Stimulated activated effector memory CD8-positive, alpha-beta T cell treated with anti-CD3 and anti-CD28 coated beads, Interleukin-12 subunit alpha, Interleukin-12 subunit beta, amount 100 ng/mL, for 72 hours (primary cell): ENCODE data around the gene BBIP1.

ENCODE experiments used
- ATAC-seq: fragments of 150-1000 bp; cut with Tn5 transposase; 2 replicates; pipeline ENCODE4 v1.10.0; 2021
- DNase-seq, 2 donors: peaks; one replicate each; pipeline ENCODE4 v3.0.0; 2021 to 2022; ENCODE audit warnings: low spot score in 2 of 2
- H3K27ac Mint-ChIP-seq: one replicate; pipeline ENCODE4 v1.8.0; 2022; ENCODE audit warnings: mild to moderate bottlenecking, mixed read lengths
- H3K36me3 Mint-ChIP-seq: one replicate; pipeline ENCODE4 v1.8.0; 2022; ENCODE audit warnings: mild to moderate bottlenecking, mixed read lengths
- H3K4me1 Mint-ChIP-seq: one replicate; pipeline ENCODE4 v1.8.0; 2022; ENCODE audit warnings: mixed read lengths
- H3K4me3 Mint-ChIP-seq: one replicate; pipeline ENCODE4 v1.8.0; 2022; ENCODE audit warnings: mild to moderate bottlenecking, mixed read lengths
- H3K9me3 Mint-ChIP-seq: one replicate; pipeline ENCODE4 v1.8.0; 2022; ENCODE audit warnings: mixed read lengths

The BBIP1 gene

DNA sequence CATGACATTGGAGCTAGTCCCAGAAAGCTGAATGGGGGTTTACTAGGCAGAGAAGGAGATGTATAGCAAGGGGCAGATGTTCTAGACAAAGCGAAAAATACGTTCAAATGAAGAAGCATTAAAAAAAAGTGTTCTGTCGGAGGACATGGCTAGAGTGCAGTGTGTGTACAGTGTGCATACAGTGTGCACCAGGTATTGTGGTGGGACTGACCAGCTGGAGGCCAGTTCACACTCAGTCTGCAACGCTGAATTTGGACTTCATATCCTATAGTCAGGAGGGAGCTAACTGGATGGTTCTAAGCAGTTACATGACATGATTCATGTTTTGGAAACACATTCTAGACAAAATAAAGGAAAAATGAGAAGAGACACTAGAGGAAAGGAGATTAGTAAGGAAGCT lies 8.8 kb downstream of the BBIP1 start:
- ATAC-seq (no peak), DNase-seq (no peak)
- H3K27ac Mint-ChIP-seq, result no peak overlapping the region
- H3K36me3 Mint-ChIP-seq, result peaks cover 23% of the 10 kb centered on the region
- no peak overlapping the region for H3K4me3 Mint-ChIP-seq
- no peaks in the 10 kb centered on the region for H3K9me3 Mint-ChIP-seq
- H3K4me1 Mint-ChIP-seq, result peaks cover 17% of the 10 kb centered on the region

DNA sequence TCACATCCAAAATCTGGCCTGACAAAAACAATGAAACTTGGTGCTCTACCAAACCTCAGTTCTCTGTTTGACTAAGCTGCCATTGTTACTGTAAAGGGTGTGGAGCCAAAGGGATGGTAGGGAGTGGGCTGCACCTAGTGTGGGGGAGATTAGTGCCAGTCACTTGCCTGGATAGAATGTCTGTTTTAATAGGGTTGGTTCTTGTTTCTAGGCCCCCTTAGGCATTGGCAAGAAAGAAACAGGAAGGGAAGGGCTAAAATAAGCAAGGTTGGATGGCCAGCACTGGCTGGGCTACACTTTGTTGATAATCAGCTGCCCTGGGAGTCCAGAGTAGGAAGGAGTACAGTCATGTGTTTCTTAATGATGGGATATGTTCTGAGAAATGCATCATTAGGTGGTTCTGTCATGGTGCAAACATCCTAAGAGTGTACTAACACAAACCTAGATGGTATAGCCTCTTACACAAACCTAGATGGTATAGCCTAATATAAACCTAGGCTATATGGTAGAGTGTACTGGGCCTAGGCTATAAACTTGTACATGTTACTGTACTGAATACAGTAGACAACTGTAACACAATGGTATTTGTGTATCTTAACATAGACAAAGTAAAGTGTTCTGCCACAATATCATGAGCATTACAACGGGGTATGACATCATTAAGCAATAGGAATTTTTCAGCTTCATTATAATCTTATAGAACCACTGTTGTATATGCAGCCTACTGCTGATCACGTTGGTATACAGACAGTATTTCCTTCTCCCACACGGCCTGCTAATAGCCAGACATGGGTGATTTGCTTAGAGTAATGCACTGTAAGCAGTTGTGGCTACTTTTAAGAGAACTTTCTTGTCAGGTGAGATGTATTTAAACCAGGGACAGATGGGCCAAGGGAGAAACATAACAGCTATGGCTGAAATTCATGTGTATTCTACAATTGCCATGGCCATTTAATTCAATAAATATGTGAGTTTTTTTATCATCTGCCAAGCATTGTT lies 15.4 kb downstream of the BBIP1 start:
- DNase-seq (peak in 1 of 2 donors; percentile 67), ATAC-seq (peak; percentile 89)
- Mint-ChIP-seq H3K9me3 (no peaks in the 10 kb centered on the region), H3K4me3 (peak overlapping the region; percentile 1), H3K4me1 (peaks cover 34% of the 10 kb centered on the region), H3K27ac (peak overlapping the region; percentile 75), H3K36me3 (peaks cover 48% of the 10 kb centered on the region)

DNA sequence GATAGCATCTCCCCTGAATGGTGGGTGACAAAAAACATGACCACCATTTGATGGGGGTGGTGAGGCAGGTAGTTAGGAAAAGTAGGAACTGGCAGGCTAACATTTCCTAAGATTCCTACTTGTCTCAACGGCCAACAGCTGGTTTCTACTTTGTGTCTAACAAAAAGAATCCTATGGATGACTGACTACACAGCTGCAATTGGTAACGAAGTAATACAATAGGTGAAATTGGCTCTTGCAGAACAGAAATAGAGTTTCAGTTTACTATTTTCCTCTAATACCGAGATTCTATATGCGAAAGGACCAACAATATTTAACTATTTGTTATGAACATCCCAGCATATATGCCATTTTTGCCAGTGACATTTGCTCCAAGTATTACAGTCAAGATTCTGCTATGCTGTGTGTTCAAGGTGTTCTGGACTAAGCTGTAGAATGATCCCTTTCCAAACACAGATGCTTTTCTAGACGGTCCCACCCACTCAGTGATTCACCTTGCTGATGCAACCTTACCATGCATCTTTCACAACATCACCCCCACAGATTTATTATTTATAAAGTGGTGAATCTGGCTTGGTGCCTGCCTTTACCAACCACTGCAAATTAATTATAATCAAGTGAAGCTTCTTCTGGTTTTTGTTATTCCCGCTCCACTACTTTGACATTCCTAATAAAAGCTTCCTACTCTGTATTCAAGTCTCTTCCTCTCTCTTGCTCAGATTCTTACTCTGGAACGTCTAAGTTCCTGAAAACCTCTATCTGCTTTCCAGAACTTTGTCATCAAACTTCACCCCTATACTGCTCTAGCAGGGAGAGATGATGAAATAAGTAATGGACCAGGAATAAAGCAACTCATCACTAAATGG lies 16.8 kb downstream of the BBIP1 start:
- Mint-ChIP-seq H3K4me1 (peaks cover 35% of the 10 kb centered on the region), H3K36me3 (peaks cover 57% of the 10 kb centered on the region), H3K27ac (peak overlapping the region; percentile 75), H3K9me3 (no peaks in the 10 kb centered on the region), H3K4me3 (no peak overlapping the region)
- peak in 1 of 2 donors; percentile 54 for DNase-seq
- ATAC-seq, result peak; percentile 83

DNA sequence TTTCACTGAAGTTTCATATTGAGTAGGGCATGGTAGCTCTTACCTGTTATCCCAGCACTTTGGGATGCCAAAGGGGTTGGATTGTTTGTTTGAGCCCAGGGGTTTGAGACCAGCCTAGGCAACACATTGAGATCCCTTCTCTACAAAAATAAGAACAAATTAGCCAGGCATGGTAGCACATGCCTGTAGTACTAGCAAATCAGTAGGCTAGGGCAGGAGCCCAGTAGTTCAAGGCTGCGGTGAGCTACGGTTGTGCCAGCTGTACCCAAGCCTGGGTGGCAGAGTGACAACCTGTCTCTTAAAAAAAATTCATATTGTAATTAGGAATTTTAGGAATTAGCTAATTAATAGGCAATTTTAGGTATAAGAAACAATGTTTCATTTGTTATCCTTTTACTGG lies 18.0 kb downstream of the BBIP1 start:
- H3K4me3 Mint-ChIP-seq, result no peak overlapping the region
- no peak for DNase-seq
- ATAC-seq, result no peak
- H3K9me3 Mint-ChIP-seq, result no peaks in the 10 kb centered on the region
- H3K36me3 Mint-ChIP-seq, result peaks cover 67% of the 10 kb centered on the region
- H3K4me1 Mint-ChIP-seq, result peaks cover 41% of the 10 kb centered on the region
- H3K27ac Mint-ChIP-seq, result peak overlapping the region; percentile 75

DNA sequence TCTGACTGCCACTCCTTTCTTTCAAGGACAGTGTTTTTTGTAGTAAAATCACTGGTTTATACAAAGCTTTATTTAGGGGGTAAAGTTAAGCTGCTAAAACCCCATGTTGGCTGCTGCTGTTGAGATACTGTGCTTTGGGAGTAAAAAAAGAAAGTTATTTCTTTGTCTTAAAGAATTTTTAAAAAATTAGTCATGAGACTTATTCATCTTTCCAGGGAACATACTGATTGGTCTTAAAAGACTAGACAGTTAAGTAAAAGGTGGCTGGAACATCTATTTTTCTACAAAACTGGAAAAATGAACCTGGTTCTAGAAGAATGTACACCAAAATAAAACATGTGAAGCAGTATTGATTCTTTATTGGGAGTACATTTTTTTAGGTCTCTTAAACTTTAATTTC lies 20.6 kb downstream of the BBIP1 start:
- H3K27ac Mint-ChIP-seq, result no peak overlapping the region
- peaks cover 41% of the 10 kb centered on the region for H3K4me1 Mint-ChIP-seq
- ATAC-seq, result no peak
- no peak overlapping the region for H3K4me3 Mint-ChIP-seq
- DNase-seq, result no peak
- no peaks in the 10 kb centered on the region for H3K9me3 Mint-ChIP-seq
- peaks cover 85% of the 10 kb centered on the region for H3K36me3 Mint-ChIP-seq

DNA sequence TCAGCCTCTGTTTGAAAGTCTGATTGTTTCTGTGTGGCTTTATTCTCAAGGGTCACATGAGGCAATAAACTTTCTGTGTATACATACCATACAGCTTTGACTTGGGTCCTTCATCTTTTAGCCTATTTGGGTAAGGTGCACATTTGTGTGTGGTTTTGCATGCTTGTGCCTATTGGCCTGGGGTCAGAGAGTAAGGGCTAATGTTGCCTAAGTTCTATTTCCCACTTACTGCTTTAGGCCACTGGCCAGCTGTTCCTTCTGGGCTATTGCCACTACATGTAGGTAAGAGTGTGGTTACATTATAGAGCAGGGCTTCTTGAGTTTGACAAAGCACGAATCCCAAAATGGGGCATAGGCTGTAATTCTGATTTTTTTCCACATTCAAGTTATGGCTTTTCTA lies 21.8 kb downstream of the BBIP1 start:
- no peak for ATAC-seq
- H3K4me3 Mint-ChIP-seq, result no peak overlapping the region
- peaks cover 31% of the 10 kb centered on the region for H3K4me1 Mint-ChIP-seq
- no peaks in the 10 kb centered on the region for H3K9me3 Mint-ChIP-seq
- H3K27ac Mint-ChIP-seq, result peak overlapping the region; percentile 63
- peaks cover 96% of the 10 kb centered on the region for H3K36me3 Mint-ChIP-seq
- no peak for DNase-seq

DNA sequence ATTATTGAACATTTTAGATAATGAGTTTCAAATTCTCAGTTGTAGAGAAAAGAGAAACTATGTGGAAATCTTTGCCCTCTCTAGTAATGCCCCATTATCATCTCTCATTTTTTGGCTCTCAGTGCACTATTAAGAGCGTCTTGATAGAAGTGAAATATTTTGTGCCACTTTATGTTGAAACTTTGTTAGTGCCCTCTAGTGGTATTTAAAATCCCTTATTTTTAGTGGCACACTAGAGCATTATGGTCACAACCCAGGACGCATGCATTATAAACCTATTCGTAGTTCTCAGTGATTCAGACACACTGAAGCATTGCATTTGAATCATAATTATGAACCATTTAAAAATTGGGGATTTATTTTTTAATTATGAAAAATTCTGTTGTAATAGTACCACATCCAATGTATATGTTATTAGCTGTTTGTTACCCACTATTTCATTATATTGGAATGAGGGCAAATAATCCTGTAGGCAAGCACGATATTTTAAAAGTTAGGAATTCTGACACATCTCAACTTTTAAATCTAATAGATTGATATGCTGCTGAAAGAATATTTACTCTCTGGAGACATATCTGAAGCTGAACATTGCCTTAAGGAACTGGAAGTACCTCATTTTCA lies 25.3 kb downstream of the BBIP1 start:
- H3K9me3 Mint-ChIP-seq, result no peaks in the 10 kb centered on the region
- DNase-seq (no peak), ATAC-seq (peak; percentile 91)
- H3K4me1 Mint-ChIP-seq, result peaks cover 28% of the 10 kb centered on the region
- H3K27ac Mint-ChIP-seq, result no peak overlapping the region
- H3K36me3 Mint-ChIP-seq, result peaks cover 99% of the 10 kb centered on the region
- H3K4me3 Mint-ChIP-seq, result no peak overlapping the region

DNA sequence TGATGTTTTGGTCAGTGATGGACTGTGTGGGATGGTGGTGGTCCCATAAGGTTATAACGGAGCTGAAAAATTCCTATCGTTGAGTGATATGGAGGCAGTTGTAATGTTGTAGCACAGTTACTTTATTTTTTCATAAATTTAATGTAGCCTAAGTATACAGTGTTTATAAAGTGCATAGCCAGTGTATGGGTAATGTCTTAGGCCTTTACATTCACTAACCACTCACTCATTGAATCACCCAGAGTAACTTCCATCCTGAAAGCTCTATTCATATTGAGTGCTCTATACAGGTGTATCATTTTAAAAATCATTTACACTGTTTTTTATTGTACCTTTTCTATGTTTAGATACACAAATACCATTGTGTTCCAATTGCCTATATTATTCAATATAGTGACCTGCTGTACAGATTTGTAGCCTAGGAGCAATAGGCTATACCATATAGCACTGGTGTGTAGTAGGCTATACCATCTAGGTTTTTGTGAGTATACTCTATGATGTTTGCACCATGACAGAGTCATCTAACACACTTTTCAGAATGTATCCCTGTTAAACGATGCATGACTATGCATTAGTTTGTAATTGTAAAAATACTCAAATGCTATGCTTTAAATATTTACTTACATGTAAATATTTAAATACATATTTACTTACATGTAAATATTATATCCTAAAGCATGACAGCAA lies 26.2 kb downstream of the BBIP1 start:
- Mint-ChIP-seq H3K36me3 (peaks cover 99% of the 10 kb centered on the region), H3K9me3 (no peaks in the 10 kb centered on the region), H3K27ac (no peak overlapping the region), H3K4me1 (peaks cover 24% of the 10 kb centered on the region), H3K4me3 (no peak overlapping the region)
- no peak for DNase-seq
- no peak for ATAC-seq

DNA sequence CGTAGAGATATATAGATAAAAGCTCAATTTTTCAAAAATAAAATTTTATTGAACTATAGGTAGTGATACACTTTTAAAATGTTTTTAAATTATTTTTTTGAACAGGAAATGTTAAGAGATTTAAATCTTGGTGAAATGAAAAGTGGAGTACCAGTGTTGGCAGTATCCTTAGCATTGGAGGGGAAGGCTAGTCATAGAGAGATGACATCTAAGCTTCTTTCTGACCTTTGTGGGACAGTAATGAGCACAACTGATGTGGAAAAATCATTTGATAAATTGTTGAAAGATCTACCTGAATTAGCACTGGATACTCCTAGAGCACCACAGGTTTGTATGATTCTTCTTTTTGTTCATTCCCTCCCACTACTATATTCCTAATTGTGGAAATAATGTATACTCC lies 31.4 kb downstream of the BBIP1 start:
- Mint-ChIP-seq H3K27ac (no peak overlapping the region), H3K4me1 (peaks cover 31% of the 10 kb centered on the region), H3K9me3 (no peaks in the 10 kb centered on the region), H3K36me3 (peaks cover 90% of the 10 kb centered on the region), H3K4me3 (no peak overlapping the region)
- ATAC-seq, result peak; percentile 55
- DNase-seq, result no peak

DNA sequence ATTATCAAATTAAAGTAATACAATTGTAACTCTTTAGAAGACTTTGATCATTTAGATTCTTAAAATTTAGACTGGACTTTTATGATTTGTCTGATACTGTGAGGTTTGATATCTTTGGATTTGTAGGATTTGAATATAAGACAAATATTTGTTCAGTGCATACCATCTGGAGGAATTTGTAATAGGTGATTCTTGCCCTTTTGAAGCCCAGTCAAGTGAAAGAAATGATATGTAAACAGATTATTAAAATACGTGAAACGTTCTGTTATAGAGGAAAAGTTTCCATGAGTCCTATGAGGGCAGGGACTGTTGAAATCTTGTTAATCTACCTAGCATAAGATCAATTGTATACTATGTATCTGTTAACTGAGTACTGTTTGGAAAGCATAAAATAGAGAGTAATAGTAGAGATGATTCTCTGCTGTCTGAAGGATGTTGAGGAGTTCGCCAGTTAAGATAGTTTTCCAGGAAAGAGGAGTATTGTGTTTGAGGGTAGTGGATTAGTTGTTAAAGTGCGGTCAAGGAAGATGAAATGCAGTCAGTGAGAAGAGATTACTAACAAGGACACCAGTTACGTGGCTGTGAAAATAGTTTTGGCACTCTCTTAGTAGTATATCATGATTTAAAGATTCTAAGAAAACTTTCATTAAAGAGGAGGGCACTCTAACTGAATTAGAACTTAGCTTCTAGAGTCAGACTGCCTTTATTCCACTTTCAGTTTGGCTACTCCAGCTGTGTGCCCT lies 32.9 kb downstream of the BBIP1 start:
- DNase-seq (no peak), ATAC-seq (peak; percentile 82)
- peak overlapping the region; percentile 14 for H3K4me3 Mint-ChIP-seq
- peaks cover 90% of the 10 kb centered on the region for H3K36me3 Mint-ChIP-seq
- H3K27ac Mint-ChIP-seq, result peak overlapping the region; percentile 2
- H3K9me3 Mint-ChIP-seq, result no peaks in the 10 kb centered on the region
- H3K4me1 Mint-ChIP-seq, result peaks cover 34% of the 10 kb centered on the region

DNA sequence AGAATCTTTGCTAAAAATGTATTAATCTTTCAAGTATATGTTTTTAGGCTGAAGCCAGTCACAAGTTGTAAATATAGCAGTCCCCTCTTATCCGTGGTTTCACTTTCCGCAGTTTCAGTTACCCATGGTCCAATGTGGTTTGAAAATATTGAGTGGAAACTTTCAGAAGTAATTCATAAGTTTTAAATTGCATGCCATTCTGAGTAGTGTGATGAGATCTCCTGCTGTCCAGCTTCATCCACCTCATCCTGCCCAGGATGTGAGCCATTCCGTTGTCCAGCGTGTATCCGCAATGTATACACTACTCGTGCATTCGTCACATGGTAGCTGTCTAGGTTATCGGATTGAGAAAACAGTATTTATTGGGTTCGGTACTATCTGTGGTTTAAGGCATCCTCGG lies 35.1 kb downstream of the BBIP1 start:
- peaks cover 45% of the 10 kb centered on the region for H3K4me1 Mint-ChIP-seq
- DNase-seq, result no peak
- peak overlapping the region; percentile 60 for H3K27ac Mint-ChIP-seq
- ATAC-seq, result peak; percentile 68
- H3K4me3 Mint-ChIP-seq, result peak overlapping the region; percentile 68
- no peaks in the 10 kb centered on the region for H3K9me3 Mint-ChIP-seq
- H3K36me3 Mint-ChIP-seq, result peaks cover 82% of the 10 kb centered on the region

DNA sequence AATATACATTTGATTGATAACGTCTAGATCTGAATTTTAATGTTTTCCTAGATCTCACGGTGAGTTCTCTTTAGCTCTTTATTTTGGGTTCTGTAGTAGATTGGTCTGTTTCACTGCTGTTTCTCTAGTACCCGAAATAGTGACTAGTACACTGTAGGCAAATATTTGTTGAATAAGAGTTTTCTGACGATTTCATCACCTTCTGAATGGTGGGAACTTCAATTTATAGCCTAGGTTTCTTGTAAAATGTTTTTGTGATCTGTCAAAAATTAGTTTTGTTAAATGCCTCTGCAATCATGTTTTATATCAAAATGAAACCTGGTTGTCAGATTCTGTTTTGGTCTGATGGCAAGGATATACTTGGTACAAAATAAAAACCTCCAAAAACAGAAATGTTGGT lies 37.1 kb downstream of the BBIP1 start:
- no peak for ATAC-seq
- H3K4me3 Mint-ChIP-seq, result peak overlapping the region; percentile 39
- no peak overlapping the region for H3K27ac Mint-ChIP-seq

DNA sequence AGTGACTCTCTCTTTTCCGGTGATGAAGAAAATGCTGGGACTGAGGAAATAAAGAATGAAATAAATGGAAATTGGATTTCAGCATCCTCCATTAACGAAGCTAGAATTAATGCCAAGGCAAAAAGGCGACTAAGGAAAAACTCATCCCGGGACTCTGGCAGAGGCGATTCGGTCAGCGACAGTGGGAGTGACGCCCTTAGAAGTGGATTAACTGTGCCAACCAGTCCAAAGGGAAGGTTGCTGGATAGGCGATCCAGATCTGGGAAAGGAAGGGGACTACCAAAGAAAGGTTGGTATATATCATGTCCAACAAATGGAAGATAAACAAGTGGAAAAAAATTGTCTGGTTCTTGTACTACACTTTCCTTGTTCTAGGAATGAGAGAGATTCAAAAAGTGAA lies 37.7 kb downstream of the BBIP1 start:
- peaks cover 84% of the 10 kb centered on the region for H3K36me3 Mint-ChIP-seq
- DNase-seq (no peak), ATAC-seq (no peak)
- H3K9me3 Mint-ChIP-seq, result no peaks in the 10 kb centered on the region
- peak overlapping the region; percentile 20 for H3K4me3 Mint-ChIP-seq
- no peak overlapping the region for H3K27ac Mint-ChIP-seq
- peaks cover 53% of the 10 kb centered on the region for H3K4me1 Mint-ChIP-seq

More for the DNA sequence above, 37.1 kb downstream of the BBIP1 start:
- Mint-ChIP-seq H3K4me1 (peaks cover 55% of the 10 kb centered on the region), H3K9me3 (no peaks in the 10 kb centered on the region), H3K36me3 (peaks cover 79% of the 10 kb centered on the region)
- DNase-seq, result no peak

DNA sequence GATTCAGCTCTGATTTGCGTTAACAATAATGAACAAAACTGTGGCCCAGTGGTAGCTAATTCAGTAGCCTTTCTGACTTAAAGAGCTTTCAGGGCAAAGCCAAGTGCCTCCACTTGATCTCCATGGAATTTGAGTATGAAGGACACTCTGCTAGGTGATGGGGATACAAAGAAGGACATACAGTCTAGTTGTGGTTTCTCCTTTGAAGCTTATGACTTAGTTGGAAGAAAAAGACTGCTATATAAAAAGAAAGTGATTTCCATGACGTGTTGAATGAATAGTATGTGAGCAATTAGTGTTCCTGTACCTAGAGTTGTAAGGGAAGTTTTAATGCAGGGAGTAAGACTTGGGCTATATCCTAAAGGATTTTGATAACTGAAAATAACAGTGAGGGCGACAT lies 39.0 kb downstream of the BBIP1 start:
- Mint-ChIP-seq H3K4me3 (peak overlapping the region; percentile 13), H3K27ac (peak overlapping the region; percentile 10), H3K4me1 (peaks cover 49% of the 10 kb centered on the region), H3K9me3 (no peaks in the 10 kb centered on the region), H3K36me3 (peaks cover 86% of the 10 kb centered on the region)
- ATAC-seq, result peak; percentile 52
- DNase-seq, result no peak
